Panc1 (cell line): ENCODE results near the gene HIGD2B. TPM values are rescaled to one million over a fixed set of nuclear protein-coding genes. Genes with fewer than 3 reads are reported as not detected.

ENCODE experiments used
- ATAC-seq: fragments of 200-7000 bp; cut with Tn5 transposase; 2 replicates; pipeline ENCODE4 v1.9.1; 2020; ENCODE audit warnings: mild to moderate bottlenecking, moderate library complexity
- BruUV-seq: library from RNA; stranded (reverse); fragments of 400-500 nt; replicated peaks from 2 replicates; lab custom pipeline; 2021; lab: Mats Ljungman, UMichigan
- CTCF ChIA-PET: fragments of 300-600 bp; sonication (Branson Sonifier 250); formaldehyde crosslinking; loops from one replicate; lab custom pipeline; 2022; ENCODE audit warnings: antibody characterized with exemption; lab: Charles Lee
- POLR2A ChIA-PET: fragments of 300-600 bp; sonication (Branson Sonifier 250); formaldehyde crosslinking; loops from one replicate; lab custom pipeline; 2022; ENCODE audit warnings: antibody characterized with exemption; lab: Charles Lee
- DNase-seq: peaks from one replicate; pipeline ENCODE4 v3.0.0-alpha.2; 2010; ENCODE audit warnings: low read depth, low spot score
- H3K27ac ChIP-seq: 2 replicates; pipeline ENCODE4 v1.5.1; 2011; ENCODE audit warnings: mild to moderate bottlenecking, low read length, inconsistent platforms
- H3K27me3 ChIP-seq: fragments of 200-500 bp; sonication (Bioruptor generic); 2 replicates; pipeline ENCODE4 v1.6.0; 2014; ENCODE audit warnings: low read length, inconsistent platforms; ENCODE audit not compliant: control insufficient read depth, insufficient read depth
- H3K36me3 ChIP-seq: fragments of 200-500 bp; sonication (Bioruptor generic); 2 replicates; pipeline ENCODE4 v1.5.1; 2014; ENCODE audit warnings: inconsistent platforms, mild to moderate bottlenecking, low read length, moderate library complexity; ENCODE audit not compliant: control insufficient read depth, insufficient read depth
- H3K4me1 ChIP-seq: 2 replicates; pipeline ENCODE4 v1.5.1; 2011; ENCODE audit warnings: inconsistent platforms, mild to moderate bottlenecking, low read length, moderate library complexity; ENCODE audit not compliant: control insufficient read depth, insufficient read depth
- H3K4me3 ChIP-seq, 2 experiments: 2 replicates each; pipeline ENCODE4 v1.5.1; 2011 to 2012; ENCODE audit warnings: low read depth in 2 of 2, low read length in 2 of 2, mild to moderate bottlenecking in 2 of 2, inconsistent platforms in 1 of 2, moderate library complexity in 1 of 2
- H3K9me3 ChIP-seq: fragments of 200-500 bp; sonication (Bioruptor generic); 2 replicates; pipeline ENCODE4 v1.5.1; 2014; ENCODE audit warnings: low read depth, mild to moderate bottlenecking, inconsistent platforms, low read length, moderate library complexity; ENCODE audit not compliant: control insufficient read depth, insufficient read depth
- POLR2AphosphoS5 ChIP-seq: IDR thresholded peaks from 2 replicates; pipeline ENCODE4 v1.6.1; 2012; ENCODE audit warnings: mild to moderate bottlenecking, low read depth, low read length, moderate library complexity
- SIN3A ChIP-seq: IDR thresholded peaks from 2 replicates; pipeline ENCODE4 v1.6.1; 2012; ENCODE audit warnings: low read depth, mild to moderate bottlenecking, low read length, moderate library complexity, borderline replicate concordance; ENCODE audit not compliant: insufficient read depth
- TCF7L2 ChIP-seq: IDR thresholded peaks from 2 replicates; pipeline ENCODE4 v1.6.1; 2011; ENCODE audit warnings: mild to moderate bottlenecking, low read depth, low read length, inconsistent platforms
- in situ Hi-C: cut with HindIII; loops from 2 replicates; pipeline ENCODE4 v1.10.0; 2016; ENCODE audit warnings: low sequenced_read_pairs, low pct_unique_long_range_greater_than_20kb
- intact Hi-C: fragments of 100-400 bp; cut with micrococcal nuclease; formaldehyde crosslinking; loops from one replicate; pipeline ENCODE4 v1.10.0; 2022; ENCODE audit not compliant: unreplicated experiment
- total RNA-seq: library from RNA; stranded (reverse); gene quantifications from one replicate; pipeline ENCODE4 v1.2.1, GENCODE V29; 2021; ENCODE audit not compliant: unreplicated experiment
- TF ChIP-seq, protein P1 (sequence below): fragments of 450-650 bp; IDR thresholded peaks from 2 replicates; pipeline ENCODE4 v1.5.1; 2017; ENCODE audit warnings: mild to moderate bottlenecking
- TF ChIP-seq, protein P2 (sequence below), 2 experiments: IDR thresholded peaks; 2 replicates each; pipeline ENCODE4 v1.6.1; 2011 to 2012; ENCODE audit warnings: low read depth in 2 of 2, control low read depth in 1 of 2, low read length in 1 of 2, mild to moderate bottlenecking in 1 of 2, moderate library complexity in 1 of 2; ENCODE audit not compliant: insufficient read depth in 1 of 2

The HIGD2B gene
- total RNA-seq, 1 experiment from 2014 or later, result 0.21 TPM

DNA sequence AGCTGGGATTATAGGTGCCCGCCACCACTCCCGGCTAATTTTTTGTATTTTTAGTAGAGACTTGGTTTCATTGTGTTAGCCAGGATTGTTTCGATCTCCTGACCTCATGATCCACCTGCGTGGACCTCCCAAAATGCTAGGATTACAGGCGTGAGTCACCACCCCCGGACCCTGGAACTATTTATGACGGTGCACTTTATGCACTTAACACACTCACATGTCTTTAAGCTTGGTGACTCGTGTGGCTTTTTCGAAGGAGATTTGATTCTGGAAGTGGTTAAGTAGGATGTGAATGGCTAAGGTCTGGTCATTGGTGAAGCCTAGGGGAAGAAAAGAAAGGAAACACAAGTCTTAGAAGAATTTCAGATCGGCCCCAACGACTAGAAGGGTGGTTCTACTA, 20.3 kb upstream of the HIGD2B start:
- TF ChIP-seq SIN3A (no peak), POLR2AphosphoS5 (no peak), TCF7L2 (no peak)
- TF ChIP-seq, protein P1, sequence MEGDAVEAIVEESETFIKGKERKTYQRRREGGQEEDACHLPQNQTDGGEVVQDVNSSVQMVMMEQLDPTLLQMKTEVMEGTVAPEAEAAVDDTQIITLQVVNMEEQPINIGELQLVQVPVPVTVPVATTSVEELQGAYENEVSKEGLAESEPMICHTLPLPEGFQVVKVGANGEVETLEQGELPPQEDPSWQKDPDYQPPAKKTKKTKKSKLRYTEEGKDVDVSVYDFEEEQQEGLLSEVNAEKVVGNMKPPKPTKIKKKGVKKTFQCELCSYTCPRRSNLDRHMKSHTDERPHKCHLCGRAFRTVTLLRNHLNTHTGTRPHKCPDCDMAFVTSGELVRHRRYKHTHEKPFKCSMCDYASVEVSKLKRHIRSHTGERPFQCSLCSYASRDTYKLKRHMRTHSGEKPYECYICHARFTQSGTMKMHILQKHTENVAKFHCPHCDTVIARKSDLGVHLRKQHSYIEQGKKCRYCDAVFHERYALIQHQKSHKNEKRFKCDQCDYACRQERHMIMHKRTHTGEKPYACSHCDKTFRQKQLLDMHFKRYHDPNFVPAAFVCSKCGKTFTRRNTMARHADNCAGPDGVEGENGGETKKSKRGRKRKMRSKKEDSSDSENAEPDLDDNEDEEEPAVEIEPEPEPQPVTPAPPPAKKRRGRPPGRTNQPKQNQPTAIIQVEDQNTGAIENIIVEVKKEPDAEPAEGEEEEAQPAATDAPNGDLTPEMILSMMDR, result no peak
- TF ChIP-seq, protein P2, sequence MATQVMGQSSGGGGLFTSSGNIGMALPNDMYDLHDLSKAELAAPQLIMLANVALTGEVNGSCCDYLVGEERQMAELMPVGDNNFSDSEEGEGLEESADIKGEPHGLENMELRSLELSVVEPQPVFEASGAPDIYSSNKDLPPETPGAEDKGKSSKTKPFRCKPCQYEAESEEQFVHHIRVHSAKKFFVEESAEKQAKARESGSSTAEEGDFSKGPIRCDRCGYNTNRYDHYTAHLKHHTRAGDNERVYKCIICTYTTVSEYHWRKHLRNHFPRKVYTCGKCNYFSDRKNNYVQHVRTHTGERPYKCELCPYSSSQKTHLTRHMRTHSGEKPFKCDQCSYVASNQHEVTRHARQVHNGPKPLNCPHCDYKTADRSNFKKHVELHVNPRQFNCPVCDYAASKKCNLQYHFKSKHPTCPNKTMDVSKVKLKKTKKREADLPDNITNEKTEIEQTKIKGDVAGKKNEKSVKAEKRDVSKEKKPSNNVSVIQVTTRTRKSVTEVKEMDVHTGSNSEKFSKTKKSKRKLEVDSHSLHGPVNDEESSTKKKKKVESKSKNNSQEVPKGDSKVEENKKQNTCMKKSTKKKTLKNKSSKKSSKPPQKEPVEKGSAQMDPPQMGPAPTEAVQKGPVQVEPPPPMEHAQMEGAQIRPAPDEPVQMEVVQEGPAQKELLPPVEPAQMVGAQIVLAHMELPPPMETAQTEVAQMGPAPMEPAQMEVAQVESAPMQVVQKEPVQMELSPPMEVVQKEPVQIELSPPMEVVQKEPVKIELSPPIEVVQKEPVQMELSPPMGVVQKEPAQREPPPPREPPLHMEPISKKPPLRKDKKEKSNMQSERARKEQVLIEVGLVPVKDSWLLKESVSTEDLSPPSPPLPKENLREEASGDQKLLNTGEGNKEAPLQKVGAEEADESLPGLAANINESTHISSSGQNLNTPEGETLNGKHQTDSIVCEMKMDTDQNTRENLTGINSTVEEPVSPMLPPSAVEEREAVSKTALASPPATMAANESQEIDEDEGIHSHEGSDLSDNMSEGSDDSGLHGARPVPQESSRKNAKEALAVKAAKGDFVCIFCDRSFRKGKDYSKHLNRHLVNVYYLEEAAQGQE (IDR thresholded peaks at IDR 0.05; ENCODE audit: insufficient read depth in 1 of 2, low read depth in 2 of 2, low read length in 1 of 2), result no peak
- in situ Hi-C loops (no loop called here), intact Hi-C loops (no loop called here)
- DNase-seq (no peak), ATAC-seq (no peak)
- Histone ChIP-seq H3K4me1 (no peaks in the 10 kb centered on the region), H3K4me3 (no peak overlapping the region), H3K27me3 (no peaks in the 10 kb centered on the region), H3K9me3 (no peaks in the 10 kb centered on the region), H3K27ac (no peak overlapping the region), H3K36me3 (no peaks in the 10 kb centered on the region)
- CTCF ChIA-PET, result no interaction called here
- POLR2A ChIA-PET, result no interaction called here
- no TSS peak for BruUV-seq

DNA sequence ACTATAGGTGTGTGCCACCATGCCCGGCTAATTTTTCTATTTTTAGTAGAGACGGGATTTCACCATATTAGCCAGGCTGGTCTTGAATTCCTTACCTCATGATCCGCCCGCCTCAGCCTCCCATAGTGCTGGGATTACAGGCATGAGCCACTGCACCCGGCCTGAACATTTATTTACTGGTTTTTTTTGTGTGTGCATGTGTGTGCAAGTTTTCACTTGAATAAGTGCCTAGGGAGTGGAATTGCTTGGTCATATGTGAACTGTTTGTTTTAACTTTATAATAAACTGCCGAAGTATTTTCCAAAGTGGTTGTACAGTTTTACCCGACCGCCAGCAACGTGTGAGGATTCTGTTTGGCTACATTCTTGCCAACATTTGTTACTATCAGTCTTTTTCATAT, 14.1 kb upstream of the HIGD2B start:
- H3K36me3 ChIP-seq, result no peaks in the 10 kb centered on the region
- in situ Hi-C loops (no loop called here), intact Hi-C loops (no loop called here)
- no peaks in the 10 kb centered on the region for H3K27me3 ChIP-seq
- TF ChIP-seq, protein P1, result no peak
- no peak for TF ChIP-seq TCF7L2
- TF ChIP-seq SIN3A, result no peak
- TF ChIP-seq, protein P2 (IDR thresholded peaks at IDR 0.05; ENCODE audit: insufficient read depth in 1 of 2, low read depth in 2 of 2, low read length in 1 of 2), result no peak
- TF ChIP-seq POLR2AphosphoS5, result no peak
- no TSS peak for BruUV-seq
- ATAC-seq (no peak), DNase-seq (no peak)
- H3K27ac ChIP-seq, result no peak overlapping the region
- CTCF ChIA-PET, result no interaction called here
- POLR2A ChIA-PET, result no interaction called here
- H3K4me3 ChIP-seq, result no peak overlapping the region
- no peaks in the 10 kb centered on the region for H3K4me1 ChIP-seq
- no peaks in the 10 kb centered on the region for H3K9me3 ChIP-seq
